Gastrocnemius medialis (tissue), 4 donors: ENCODE data around the gene SERPINE1. TPM values are rescaled to one million over a fixed set of nuclear protein-coding genes. Genes with fewer than 3 reads are reported as not detected.

Source experiments
- ATAC-seq, 2 donors: fragments of 150-250 bp; one replicate each; pipeline ENCODE4 v1.9.1; 2016
- DNase-seq, 2 donors: peaks; one replicate each; pipeline ENCODE4 v3.0.0-alpha.2; 2019
- H3K27ac ChIP-seq, 4 donors: fragments of 200-600 bp; sonication (generic); 1 replicate in 1 of 4; 2 replicates in 3 of 4; pipeline ENCODE4 v1.5.1; 2016 to 2018; ENCODE audit warnings: mild to moderate bottlenecking in 2 of 4, moderate library complexity in 1 of 4
- H3K27me3 ChIP-seq, 3 donors: fragments of 200-600 bp; sonication (generic) in 2 of 3; 1 replicate in 1 of 3; 2 replicates in 2 of 3; pipeline versions ENCODE4 v1.5.1 to v1.6.0; 2016 to 2019; ENCODE audit warnings: mild to moderate bottlenecking in 1 of 3, moderate library complexity in 1 of 3
- H3K36me3 ChIP-seq, 2 donors: fragments of 200-600 bp; sonication (generic) in 1 of 2; one replicate each; pipeline ENCODE4 v1.5.1; 2017 to 2018
- H3K4me1 ChIP-seq, 2 donors: fragments of 200-600 bp; sonication (generic) in 1 of 2; one replicate each; pipeline ENCODE4 v1.5.1; 2016 to 2017; ENCODE audit warnings: mild to moderate bottlenecking in 2 of 2
- H3K4me3 ChIP-seq, 4 donors: fragments of 200-600 bp; sonication (generic) in 3 of 4; 1 replicate in 1 of 4; 2 replicates in 3 of 4; pipeline ENCODE4 v1.5.1; 2016 to 2019; ENCODE audit warnings: mild to moderate bottlenecking in 2 of 4
- H3K9me3 ChIP-seq, 3 donors: fragments of 200-600 bp; sonication (generic) in 2 of 3; 1 replicate in 1 of 3; 2 replicates in 2 of 3; pipeline ENCODE4 v1.5.1; 2016 to 2019
- POLR2A ChIP-seq, 2 donors: fragments of 450-650 bp; IDR thresholded peaks; one replicate each; pipeline ENCODE4 v1.6.1; 2017; ENCODE audit warnings: antibody characterized with exemption in 2 of 2, mild to moderate bottlenecking in 2 of 2, moderate library complexity in 2 of 2
- in situ Hi-C, 4 donors: fragments of 200-750 bp; cut with MboI; loops; one replicate each; pipeline versions ENCODE4 v1.15.0 to v1.8.0; 2017; ENCODE audit warnings: low sequenced_read_pairs in 4 of 4
- intact Hi-C: fragments of 100-400 bp; cut with DNase I; formaldehyde crosslinking; loops from one replicate; pipeline ENCODE4 v1.15.1; 2023; ENCODE audit warnings: low total_unique reads
- total RNA-seq, 4 donors: library from RNA; depleted of rRNA; stranded (reverse); fragments of >200 nt; gene quantifications; one replicate each; pipeline versions ENCODE4 v1.1.0 to v1.2.3, GENCODE V29; 2016
- TF ChIP-seq, protein P1 (sequence below), 5 experiments: fragments of 450-650 bp in 3 of 5; fragments of 200-600 bp in 2 of 5; sonication (generic) in 2 of 5; IDR thresholded peaks in 4 of 5; conservative IDR thresholded peaks in 1 of 5; 1 replicate in 4 of 5; 2 replicates in 1 of 5; pipeline ENCODE4 v1.5.1; 2016 to 2019; ENCODE audit warnings: antibody characterized with exemption in 5 of 5, mild to moderate bottlenecking in 3 of 5, moderate library complexity in 3 of 5

SERPINE1 gene
- total RNA-seq, 4 donors from 2014 or later = 5.9 to 21.7 (median 12.3) TPM

DNA sequence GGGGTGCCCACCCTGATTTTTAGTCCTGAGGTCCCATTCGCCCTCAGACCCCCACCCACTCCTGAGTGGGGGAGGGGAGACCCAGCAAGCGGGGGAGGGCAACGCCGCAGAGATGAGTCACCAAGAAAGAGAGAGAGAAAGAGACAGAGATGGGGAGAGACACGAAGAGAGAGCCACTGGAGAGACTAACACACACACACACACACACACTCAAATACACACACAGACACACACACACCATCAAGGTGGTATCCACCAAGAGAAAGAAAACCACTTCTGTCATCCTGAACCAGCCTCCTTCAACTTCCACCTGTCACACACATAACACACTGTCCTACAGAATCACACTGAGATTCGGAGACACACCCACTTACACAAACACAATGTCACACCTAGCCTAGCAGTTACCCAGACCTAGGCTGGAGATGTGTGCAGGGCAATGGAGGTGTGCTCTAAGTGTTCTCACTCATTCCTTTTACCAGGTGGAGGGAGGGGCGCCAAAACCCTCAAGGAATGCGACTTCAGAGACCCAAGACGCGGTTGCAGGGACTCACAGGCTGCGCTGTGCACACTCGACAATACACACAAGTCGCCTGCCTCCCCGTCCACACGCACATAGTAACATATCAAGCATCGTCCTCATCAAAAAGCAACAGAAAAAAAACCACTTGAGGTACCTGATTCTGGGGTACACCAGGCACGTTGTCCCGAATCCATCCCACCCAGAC, 42.4 kb downstream of the SERPINE1 start:
- H3K4me3 ChIP-seq = no peak overlapping the region
- peaks cover 20 to 45% of the 10 kb centered on the region in 2 donors for H3K4me1 ChIP-seq
- H3K36me3 ChIP-seq = no peaks in the 10 kb centered on the region
- intact Hi-C loops (no loop called here), in situ Hi-C loops (no loop called here)
- H3K27ac ChIP-seq = no peak overlapping the region
- no peaks in the 10 kb centered on the region for H3K9me3 ChIP-seq
- ATAC-seq (no peak), DNase-seq (no peak)
- peaks cover 92 to 100% (median 99%) of the 10 kb centered on the region in 3 donors for H3K27me3 ChIP-seq
- no peak for TF ChIP-seq POLR2A (IDR thresholded peaks at IDR 0.05)
- TF ChIP-seq, protein P1, sequence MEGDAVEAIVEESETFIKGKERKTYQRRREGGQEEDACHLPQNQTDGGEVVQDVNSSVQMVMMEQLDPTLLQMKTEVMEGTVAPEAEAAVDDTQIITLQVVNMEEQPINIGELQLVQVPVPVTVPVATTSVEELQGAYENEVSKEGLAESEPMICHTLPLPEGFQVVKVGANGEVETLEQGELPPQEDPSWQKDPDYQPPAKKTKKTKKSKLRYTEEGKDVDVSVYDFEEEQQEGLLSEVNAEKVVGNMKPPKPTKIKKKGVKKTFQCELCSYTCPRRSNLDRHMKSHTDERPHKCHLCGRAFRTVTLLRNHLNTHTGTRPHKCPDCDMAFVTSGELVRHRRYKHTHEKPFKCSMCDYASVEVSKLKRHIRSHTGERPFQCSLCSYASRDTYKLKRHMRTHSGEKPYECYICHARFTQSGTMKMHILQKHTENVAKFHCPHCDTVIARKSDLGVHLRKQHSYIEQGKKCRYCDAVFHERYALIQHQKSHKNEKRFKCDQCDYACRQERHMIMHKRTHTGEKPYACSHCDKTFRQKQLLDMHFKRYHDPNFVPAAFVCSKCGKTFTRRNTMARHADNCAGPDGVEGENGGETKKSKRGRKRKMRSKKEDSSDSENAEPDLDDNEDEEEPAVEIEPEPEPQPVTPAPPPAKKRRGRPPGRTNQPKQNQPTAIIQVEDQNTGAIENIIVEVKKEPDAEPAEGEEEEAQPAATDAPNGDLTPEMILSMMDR (IDR thresholded peaks at IDR 0.05 in 4 of 5, conservative IDR thresholded peaks at IDR 0.05 in 1 of 5) = no peak

DNA sequence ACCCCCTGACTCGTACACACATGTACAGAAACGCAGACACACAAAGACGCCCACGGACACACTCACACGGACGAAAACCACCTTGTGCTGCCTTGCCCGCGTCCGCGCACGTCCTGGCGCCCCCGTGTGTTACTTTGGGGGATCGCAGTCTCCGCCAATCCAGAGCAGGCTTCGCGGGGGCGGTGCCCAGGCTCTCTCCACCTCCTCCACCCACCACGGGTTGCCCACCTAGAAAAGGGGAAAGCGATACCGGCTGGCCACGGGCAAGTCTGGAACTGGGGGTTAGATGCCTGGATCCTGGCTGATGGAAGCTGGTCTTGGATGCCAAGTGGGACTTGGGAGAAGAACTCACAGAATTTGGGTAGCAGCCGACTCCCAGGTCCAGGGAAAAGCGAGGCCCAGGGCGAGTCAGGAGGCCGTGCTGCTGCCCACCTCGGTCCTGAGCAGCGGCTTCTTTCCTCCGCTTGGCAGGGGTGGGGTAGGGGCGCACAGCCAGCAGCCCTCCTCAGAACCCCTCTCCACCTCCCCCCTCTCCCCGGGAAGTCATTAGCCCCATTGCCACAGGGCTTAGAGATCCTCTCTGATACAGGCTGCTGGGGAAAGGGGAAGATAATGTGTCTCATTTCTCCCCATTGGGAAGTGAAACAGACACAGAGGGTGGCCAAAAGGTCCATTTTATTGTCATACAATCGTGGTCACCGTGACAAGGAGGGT, 43.1 kb downstream of the SERPINE1 start:
- Histone ChIP-seq H3K27me3 (peaks cover 89 to 100% (median 99%) of the 10 kb centered on the region in 3 donors), H3K4me3 (no peak overlapping the region), H3K9me3 (no peaks in the 10 kb centered on the region), H3K4me1 (peaks cover 20 to 40% of the 10 kb centered on the region in 2 donors), H3K36me3 (no peaks in the 10 kb centered on the region), H3K27ac (no peak overlapping the region)
- TF ChIP-seq POLR2A (IDR thresholded peaks at IDR 0.05) = no peak
- TF ChIP-seq, protein P1 (IDR thresholded peaks at IDR 0.05 in 4 of 5, conservative IDR thresholded peaks at IDR 0.05 in 1 of 5) = peak; percentile 58 to 89 (median 82)
- no peak for DNase-seq
- intact Hi-C loops = loop anchor here (2.0 kb wide), 1 partner anchor 25 kb away; no protein-coding TSS in a partner anchor
- ATAC-seq = peak in 1 of 2 donors; percentile 48
- in situ Hi-C loops = no loop called here

DNA sequence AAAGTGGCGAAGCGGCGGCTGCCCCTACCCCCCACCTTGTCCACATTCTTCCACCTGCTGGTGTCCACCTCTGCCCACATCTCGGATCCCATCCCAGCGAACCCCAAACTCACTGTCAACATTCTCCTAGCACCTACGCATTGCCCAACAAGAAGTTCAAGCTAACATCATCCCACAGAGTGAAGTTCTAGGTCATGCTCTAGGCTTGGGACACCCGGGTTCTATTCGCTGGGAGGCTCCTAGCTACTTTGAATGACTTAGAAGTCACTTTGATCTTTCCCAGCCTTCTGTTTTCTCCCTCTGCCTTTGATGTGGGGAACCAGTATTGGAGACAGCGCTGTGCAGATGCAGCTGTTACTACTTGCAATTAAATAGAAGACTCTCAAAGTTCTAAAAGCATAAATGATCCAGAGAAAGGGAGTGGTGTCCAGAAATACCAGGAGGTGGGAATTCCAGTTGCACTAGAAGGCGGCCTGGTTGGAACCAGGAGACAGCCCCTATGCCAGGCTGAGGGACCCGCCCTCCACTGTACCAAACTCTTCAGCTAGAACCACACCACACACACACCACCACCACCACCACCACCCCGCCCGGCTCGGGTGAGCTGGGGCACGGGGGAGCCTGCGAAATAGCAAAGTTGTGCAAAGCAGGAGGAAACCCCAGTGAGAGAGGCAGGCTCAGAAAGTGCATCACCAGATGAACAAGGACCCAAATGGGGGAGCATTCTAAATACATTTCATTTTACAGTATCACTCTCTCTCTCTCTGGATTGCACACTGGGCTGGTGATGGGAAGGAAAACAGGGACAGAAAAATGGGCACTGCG, 43.9 kb downstream of the SERPINE1 start:
- in situ Hi-C loops = no loop called here
- H3K27ac ChIP-seq = no peak overlapping the region
- ATAC-seq (no peak), DNase-seq (no peak)
- H3K9me3 ChIP-seq = no peaks in the 10 kb centered on the region
- TF ChIP-seq, protein P1 (IDR thresholded peaks at IDR 0.05 in 4 of 5, conservative IDR thresholded peaks at IDR 0.05 in 1 of 5) = no peak
- no peak for TF ChIP-seq POLR2A (IDR thresholded peaks at IDR 0.05)
- H3K36me3 ChIP-seq = no peaks in the 10 kb centered on the region
- H3K27me3 ChIP-seq = peaks cover 90 to 100% (median 99%) of the 10 kb centered on the region in 3 donors
- intact Hi-C loops = loop anchor here (2.0 kb wide), 1 partner anchor 26 kb away; no protein-coding TSS in a partner anchor
- H3K4me1 ChIP-seq = peaks cover 14 to 32% of the 10 kb centered on the region in 2 donors
- H3K4me3 ChIP-seq = no peak overlapping the region

DNA sequence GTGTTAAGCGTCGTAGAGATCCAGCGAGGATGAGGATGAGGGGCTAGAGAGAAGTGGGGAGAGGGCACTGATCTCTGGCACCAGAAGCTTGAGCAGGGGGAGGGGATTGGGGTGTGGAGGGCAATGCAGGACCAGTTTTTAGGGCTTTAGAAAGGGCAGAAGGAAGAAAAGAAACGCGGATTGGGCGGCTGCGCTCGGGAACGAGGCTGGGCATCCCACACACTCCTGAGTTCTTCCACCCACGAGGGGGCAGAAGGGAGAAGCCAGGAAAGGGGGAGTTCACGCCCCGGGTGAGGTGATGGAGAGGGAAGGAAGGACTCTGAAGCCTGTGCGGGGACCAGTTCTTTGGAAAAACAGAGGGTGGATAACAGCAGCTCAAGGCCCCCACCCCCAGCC, 44.5 kb downstream of the SERPINE1 start:
- TF ChIP-seq, protein P1 (IDR thresholded peaks at IDR 0.05 in 4 of 5, conservative IDR thresholded peaks at IDR 0.05 in 1 of 5) = no peak
- TF ChIP-seq POLR2A (IDR thresholded peaks at IDR 0.05) = no peak
- DNase-seq (no peak), ATAC-seq (no peak)
- no peaks in the 10 kb centered on the region for H3K36me3 ChIP-seq
- in situ Hi-C loops = no loop called here
- no peaks in the 10 kb centered on the region for H3K9me3 ChIP-seq
- no peak overlapping the region for H3K4me3 ChIP-seq
- peaks cover 14 to 31% of the 10 kb centered on the region in 2 donors for H3K4me1 ChIP-seq
- H3K27me3 ChIP-seq = peaks cover 89 to 100% (median 99%) of the 10 kb centered on the region in 3 donors
- no peak overlapping the region for H3K27ac ChIP-seq
- intact Hi-C loops = loop anchor here (2.0 kb wide), 1 partner anchor 27 kb away; no protein-coding TSS in a partner anchor
